ENCODE measurements around the gene C2CD4B.
A peak's percentile ranks its signal among the peaks of the same experiment; 100 is the strongest.

The C2CD4B gene

DNA sequence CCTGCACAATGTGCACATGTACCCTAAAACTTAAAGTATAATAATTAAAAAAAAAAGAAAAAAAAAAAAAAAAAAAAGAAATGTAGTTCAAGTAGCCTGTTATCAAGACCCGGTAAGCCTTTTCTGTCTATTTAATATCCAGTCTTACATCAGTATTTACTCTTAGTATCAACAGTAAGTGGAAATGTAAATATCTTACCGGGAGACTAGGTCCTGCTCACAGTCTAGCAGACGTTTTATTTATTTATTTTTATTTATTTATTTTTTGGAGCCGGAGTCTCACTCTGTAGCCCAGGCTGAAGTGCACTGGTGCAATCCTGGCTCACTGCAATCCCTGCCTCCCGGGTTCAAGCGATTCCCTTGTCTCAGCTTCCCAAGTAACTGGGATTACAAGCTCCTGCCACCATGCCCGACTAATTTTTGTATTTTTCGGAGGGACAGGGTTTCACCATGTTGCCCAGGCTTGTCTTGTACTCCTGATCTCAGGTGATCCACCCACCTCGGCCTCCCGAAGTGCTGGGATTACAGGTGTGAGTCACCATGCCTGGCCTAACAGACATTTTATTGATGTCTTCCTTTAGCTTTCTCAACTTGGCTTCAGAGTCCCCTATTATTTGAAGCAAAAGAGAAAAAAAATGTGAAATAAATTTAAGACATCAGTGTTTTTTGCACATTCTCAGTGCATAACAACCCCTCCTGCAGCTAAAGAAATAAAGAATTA lies 19.9 kb downstream of the C2CD4B start:
- no peak for DNase-seq (ENCODE audit: low read depth)
- H3K4me3 ChIP-seq (ENCODE audit: control insufficient read depth, low read depth, low read length): no peak overlapping the region
- TF ChIP-seq, protein P1, sequence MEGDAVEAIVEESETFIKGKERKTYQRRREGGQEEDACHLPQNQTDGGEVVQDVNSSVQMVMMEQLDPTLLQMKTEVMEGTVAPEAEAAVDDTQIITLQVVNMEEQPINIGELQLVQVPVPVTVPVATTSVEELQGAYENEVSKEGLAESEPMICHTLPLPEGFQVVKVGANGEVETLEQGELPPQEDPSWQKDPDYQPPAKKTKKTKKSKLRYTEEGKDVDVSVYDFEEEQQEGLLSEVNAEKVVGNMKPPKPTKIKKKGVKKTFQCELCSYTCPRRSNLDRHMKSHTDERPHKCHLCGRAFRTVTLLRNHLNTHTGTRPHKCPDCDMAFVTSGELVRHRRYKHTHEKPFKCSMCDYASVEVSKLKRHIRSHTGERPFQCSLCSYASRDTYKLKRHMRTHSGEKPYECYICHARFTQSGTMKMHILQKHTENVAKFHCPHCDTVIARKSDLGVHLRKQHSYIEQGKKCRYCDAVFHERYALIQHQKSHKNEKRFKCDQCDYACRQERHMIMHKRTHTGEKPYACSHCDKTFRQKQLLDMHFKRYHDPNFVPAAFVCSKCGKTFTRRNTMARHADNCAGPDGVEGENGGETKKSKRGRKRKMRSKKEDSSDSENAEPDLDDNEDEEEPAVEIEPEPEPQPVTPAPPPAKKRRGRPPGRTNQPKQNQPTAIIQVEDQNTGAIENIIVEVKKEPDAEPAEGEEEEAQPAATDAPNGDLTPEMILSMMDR (conservative IDR thresholded peaks at IDR 0.05; ENCODE audit: control insufficient read depth, insufficient read depth, low read depth, low read length): no peak

DNA sequence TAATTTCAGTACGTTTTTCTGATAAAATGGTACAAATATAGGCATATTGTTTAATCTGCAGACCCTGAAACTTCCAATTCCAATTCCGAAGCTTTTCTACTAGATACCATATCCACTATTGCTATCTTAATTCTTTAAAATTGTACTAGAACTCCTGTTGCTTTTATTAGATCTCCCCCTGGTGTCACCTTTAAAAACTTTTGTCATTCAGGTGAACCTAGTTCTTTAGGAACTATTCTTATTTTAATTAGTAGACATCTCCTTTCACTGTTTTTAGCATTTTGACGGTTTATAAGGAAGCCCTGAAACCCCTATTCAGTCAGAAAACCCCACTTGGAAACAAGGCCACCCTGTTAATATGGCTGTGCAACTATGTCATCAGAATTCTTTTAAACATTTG lies 22.3 kb downstream of the C2CD4B start:
- H3K4me3 ChIP-seq (ENCODE audit: control insufficient read depth, low read depth, low read length): no peak overlapping the region
- no peak for DNase-seq (ENCODE audit: low read depth)
- TF ChIP-seq, protein P1 (conservative IDR thresholded peaks at IDR 0.05; ENCODE audit: control insufficient read depth, insufficient read depth, low read depth, low read length): peak; percentile 6

DNA sequence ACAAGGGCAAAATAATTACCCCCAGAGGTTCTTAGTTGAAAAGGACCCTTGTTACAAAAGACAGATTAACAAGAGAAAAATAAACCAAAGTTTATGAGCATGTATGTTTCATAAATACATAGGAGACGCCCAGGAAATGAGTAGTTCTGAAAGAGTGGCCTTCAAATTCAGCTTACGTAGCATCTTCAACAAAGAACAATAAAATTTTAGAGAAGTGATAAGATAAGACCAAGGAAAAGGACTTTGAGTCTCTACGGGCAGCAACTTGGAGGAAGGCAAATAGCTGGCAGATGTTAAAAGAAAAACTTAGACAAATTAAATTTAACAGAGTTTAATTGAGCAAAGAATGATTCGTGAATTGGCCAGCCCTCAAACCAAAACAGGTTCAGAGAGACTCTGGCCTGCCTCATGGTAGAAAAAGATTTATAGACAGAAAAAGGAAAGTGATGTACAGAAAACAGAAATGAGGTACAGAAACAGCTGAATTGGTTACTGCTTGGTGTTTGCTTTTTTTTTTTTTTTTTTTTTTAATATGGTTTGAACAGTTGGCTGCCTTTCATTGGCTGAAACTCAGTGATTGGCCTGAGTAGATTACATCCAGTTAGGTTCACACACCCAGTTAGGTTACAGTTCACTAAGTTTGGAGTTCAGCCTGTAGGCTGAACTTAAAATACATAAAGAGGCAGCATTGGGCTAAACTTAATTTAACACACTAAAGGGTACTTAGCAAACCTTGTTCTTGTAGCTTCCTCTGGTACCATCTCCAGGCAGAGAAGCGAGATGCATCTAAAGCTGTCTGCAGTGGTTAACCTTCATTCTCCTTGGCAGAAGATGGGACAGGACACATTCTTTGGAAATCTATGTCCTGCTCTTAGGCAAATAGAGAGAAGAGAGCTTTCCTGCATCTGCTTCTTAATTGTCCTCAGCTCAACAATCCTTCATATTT lies 23.2 kb downstream of the C2CD4B start:
- DNase-seq (ENCODE audit: low read depth): no peak
- H3K4me3 ChIP-seq (ENCODE audit: control insufficient read depth, low read depth, low read length): no peak overlapping the region
- TF ChIP-seq, protein P1 (conservative IDR thresholded peaks at IDR 0.05; ENCODE audit: control insufficient read depth, insufficient read depth, low read depth, low read length): no peak

DNA sequence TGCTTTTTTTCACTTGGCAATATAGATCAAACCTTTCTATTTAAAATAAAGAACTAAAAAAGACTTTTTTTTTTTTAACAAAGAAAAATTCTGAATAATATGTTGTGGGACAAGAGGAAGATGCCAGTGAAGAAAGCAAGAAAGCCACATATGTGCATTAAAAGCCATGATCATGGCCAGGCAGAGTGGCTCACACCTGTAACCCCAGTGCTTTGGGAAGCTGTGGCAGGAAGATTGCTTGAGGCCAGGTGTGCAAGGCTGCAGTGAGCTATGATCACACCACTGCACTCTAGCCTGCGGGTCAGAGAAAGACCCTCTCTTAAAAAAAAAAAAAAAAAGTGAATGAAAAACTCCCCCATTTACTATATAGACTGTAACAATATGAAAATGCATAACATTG lies 23.9 kb downstream of the C2CD4B start:
- TF ChIP-seq, protein P1 (conservative IDR thresholded peaks at IDR 0.05; ENCODE audit: control insufficient read depth, insufficient read depth, low read depth, low read length): no peak

DNA sequence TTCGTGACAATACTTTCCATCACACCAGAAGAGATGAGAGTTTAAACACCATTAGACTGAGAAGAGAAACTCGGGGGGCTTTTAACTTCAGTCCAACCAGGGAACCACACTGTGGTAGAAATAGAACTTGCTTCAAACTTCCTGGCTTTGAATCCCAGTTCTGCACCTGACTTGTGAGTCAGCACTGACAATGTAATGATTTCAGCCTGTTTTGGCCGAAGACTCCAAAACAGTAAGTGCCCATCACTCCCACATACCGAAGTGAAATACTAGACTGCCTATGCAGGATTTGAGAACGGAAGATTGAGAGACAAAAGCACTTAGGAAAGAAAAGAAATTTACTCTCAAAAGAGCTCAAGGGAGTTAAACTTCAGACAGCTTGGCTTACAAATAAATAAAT lies 27.0 kb downstream of the C2CD4B start:
- DNase-seq (ENCODE audit: low read depth): peak; percentile 89
- TF ChIP-seq, protein P1 (conservative IDR thresholded peaks at IDR 0.05; ENCODE audit: control insufficient read depth, insufficient read depth, low read depth, low read length): no peak
- no peak overlapping the region for H3K4me3 ChIP-seq (ENCODE audit: control insufficient read depth, low read depth, low read length)

More for the DNA sequence above, 23.9 kb downstream of the C2CD4B start:
- DNase-seq (ENCODE audit: low read depth): no peak
- H3K4me3 ChIP-seq (ENCODE audit: control insufficient read depth, low read depth, low read length): no peak overlapping the region

DNA sequence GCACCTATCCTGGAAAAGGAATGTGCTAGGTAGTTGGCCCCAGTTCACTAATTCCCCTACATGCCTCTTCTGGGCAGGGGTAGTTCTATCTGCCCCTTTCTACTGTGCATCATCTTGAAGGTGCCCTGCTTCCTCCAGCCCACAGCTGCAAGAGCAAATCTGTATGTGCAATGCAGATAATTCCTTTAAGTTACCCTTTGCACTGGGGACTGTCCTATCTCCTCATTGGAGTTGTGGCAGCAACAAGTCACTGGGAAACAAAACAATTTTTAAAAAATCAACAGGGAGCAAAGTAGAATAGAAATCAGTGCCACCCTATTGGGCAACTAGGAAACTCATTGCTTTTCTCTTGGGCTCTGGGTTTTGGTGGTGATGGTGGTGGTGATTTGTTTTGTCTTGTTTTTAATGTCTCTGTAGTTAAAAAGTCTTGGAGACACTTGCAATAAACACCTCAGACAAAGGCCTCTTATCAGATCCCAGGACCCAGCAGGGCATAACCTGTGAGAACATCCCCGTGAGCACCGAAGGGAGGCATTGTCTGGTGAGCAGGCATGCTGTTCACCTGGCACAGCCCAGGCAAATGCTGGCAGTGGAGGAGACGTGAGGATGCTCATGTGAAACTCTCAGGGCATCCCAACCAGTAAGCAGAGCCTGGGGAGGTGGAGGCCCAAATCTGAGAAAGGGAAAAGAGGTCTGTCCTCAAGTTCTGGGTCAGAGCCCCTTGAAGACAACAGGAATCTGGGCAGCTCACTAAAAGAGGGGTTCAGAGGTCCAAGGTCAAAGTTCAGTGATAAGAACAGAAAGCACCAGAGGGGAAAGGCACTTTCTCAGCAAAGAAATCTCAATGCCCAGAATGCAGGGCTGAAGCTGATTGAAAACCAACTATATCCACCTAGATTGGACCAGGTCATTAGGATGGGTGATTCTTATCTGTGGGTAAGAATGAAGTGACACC lies 27.9 kb downstream of the C2CD4B start:
- H3K4me3 ChIP-seq (ENCODE audit: control insufficient read depth, low read depth, low read length): no peak overlapping the region
- DNase-seq (ENCODE audit: low read depth): no peak
- TF ChIP-seq, protein P1 (conservative IDR thresholded peaks at IDR 0.05; ENCODE audit: control insufficient read depth, insufficient read depth, low read depth, low read length): no peak
